NOMO-1 treated with DMSO at 0.1 percent for 48 hours (cell line): ENCODE measurements around the gene SPOP.
"Not testable (repeated sequence)": the region's sequence is repeated elsewhere in the genome, so short reads cannot be mapped to it uniquely, and the experiment has no call there.

Experiments
- DNase-seq: peaks from one replicate; lab custom pipeline; 2025; ENCODE audit not compliant: unreplicated experiment; lab: John Stamatoyannopoulos, UW

SPOP gene

GRCh38 chr17:49574945-49575678 lies 102.8 kb downstream of the SPOP start:
- no peak for DNase-seq

- no peak for DNase-seq
These were observed 103.5 kb downstream of the SPOP start for GRCh38 chr17:49574323-49574781.

- no peak for DNase-seq
These were observed 104.2 kb downstream of the SPOP start for GRCh38 chr17:49573510-49574322.

- no peak for DNase-seq
These were observed 105.0 kb downstream of the SPOP start for GRCh38 chr17:49572806-49573420.

- DNase-seq = no peak
These were observed 105.7 kb downstream of the SPOP start for GRCh38 chr17:49572226-49572625.

GRCh38 chr17:49571764-49572163 lies 106.1 kb downstream of the SPOP start:
- no peak for DNase-seq

- DNase-seq = no peak
These were observed 106.6 kb downstream of the SPOP start for GRCh38 chr17:49571283-49571682.

- no peak for DNase-seq
These were observed 107.2 kb downstream of the SPOP start for GRCh38 chr17:49570540-49571242.

GRCh38 chr17:49568695-49569047 lies 109.2 kb downstream of the SPOP start:
- DNase-seq = not testable (repeated sequence)

- peak; percentile 70 for DNase-seq
These were observed 109.8 kb downstream of the SPOP start for GRCh38 chr17:49567871-49568694.

GRCh38 chr17:49567104-49567521 lies 110.8 kb downstream of the SPOP start:
- no peak for DNase-seq

GRCh38 chr17:49566668-49567071 lies 111.2 kb downstream of the SPOP start:
- DNase-seq = no peak

GRCh38 chr17:49565948-49566491 lies 111.9 kb downstream of the SPOP start:
- DNase-seq = no peak

- no peak for DNase-seq
These were observed 113.3 kb downstream of the SPOP start for GRCh38 chr17:49564638-49565037.

- DNase-seq = peak; percentile 44
These were observed 120.4 kb downstream of the SPOP start for GRCh38 chr17:49557312-49558024.

GRCh38 chr17:49556223-49556943 lies 121.5 kb downstream of the SPOP start:
- peak; percentile 54 for DNase-seq

- no peak for DNase-seq
These were observed 122.2 kb downstream of the SPOP start for GRCh38 chr17:49555495-49556222.
